Right atrium auricular region (tissue), 2 donors: ENCODE measurements around the gene RABIF. TPM values are rescaled to one million over a fixed set of nuclear protein-coding genes. Genes with fewer than 3 reads are reported as not detected.
"Not testable (repeated sequence)": the region's sequence is repeated elsewhere in the genome, so short reads cannot be mapped to it uniquely, and the experiment has no call there.

ENCODE experiments used
- DNase-seq: peaks from one replicate; pipeline ENCODE4 v3.0.0-alpha.2; 2019; ENCODE audit warnings: low spot score
- H3K27ac ChIP-seq, 2 donors: fragments of 200-600 bp; sonication (generic); 1 replicate in 1 of 2; 2 replicates in 1 of 2; pipeline ENCODE4 v1.5.1; 2016 to 2019
- H3K27me3 ChIP-seq, 2 donors: fragments of 200-600 bp; sonication (generic); one replicate each; pipeline versions ENCODE4 v1.5.1 to v1.6.0; 2017 to 2019
- H3K36me3 ChIP-seq: fragments of 200-600 bp; sonication (generic); one replicate; pipeline ENCODE4 v1.5.1; 2016
- H3K4me1 ChIP-seq, 2 donors: fragments of 200-600 bp; sonication (generic); one replicate each; pipeline versions ENCODE4 v1.5.1 to v1.6.0; 2017 to 2019
- H3K4me3 ChIP-seq, 2 donors: fragments of 200-600 bp; sonication (generic); 1 replicate in 1 of 2; 2 replicates in 1 of 2; pipeline ENCODE4 v1.5.1; 2017 to 2019; ENCODE audit warnings: mild to moderate bottlenecking in 1 of 2, moderate library complexity in 1 of 2
- H3K9me3 ChIP-seq, 2 donors: fragments of 200-600 bp; sonication (generic); one replicate each; pipeline ENCODE4 v1.5.1; 2019
- CTCF ChIP-seq, 2 donors: fragments of 200-600 bp; sonication (generic); IDR thresholded peaks; one replicate each; pipeline ENCODE4 v1.5.1; 2019; ENCODE audit warnings: antibody characterized with exemption in 2 of 2
- total RNA-seq, 2 donors: library from RNA; depleted of rRNA; stranded (reverse); fragments of >200 nt; gene quantifications; one replicate each; pipeline ENCODE4 v1.1.0, GENCODE V29; 2016

Gene RABIF
- total RNA-seq, 2 donors from 2014 or later = 3.0 to 4.3 TPM

- Histone ChIP-seq H3K9me3 (no peaks in the 10 kb centered on the region), H3K27ac (no peak overlapping the region), H3K36me3 (no peaks in the 10 kb centered on the region), H3K4me1 (no peaks in the 10 kb centered on the region), H3K27me3 (no peaks in the 10 kb centered on the region), H3K4me3 (no peak overlapping the region)
- DNase-seq = no peak
- no peak for TF ChIP-seq CTCF (IDR thresholded peaks at IDR 0.05)
These were observed 52.1 kb downstream of the RABIF start for GRCh38 chr1:202836623-202837403.

GRCh38 chr1:202835548-202836072 lies 53.3 kb downstream of the RABIF start:
- H3K9me3 ChIP-seq = no peaks in the 10 kb centered on the region
- no peak for DNase-seq
- no peak overlapping the region for H3K27ac ChIP-seq
- no peaks in the 10 kb centered on the region for H3K27me3 ChIP-seq
- no peaks in the 10 kb centered on the region for H3K4me1 ChIP-seq
- no peak for TF ChIP-seq CTCF (IDR thresholded peaks at IDR 0.05)
- H3K36me3 ChIP-seq = no peaks in the 10 kb centered on the region
- no peak overlapping the region for H3K4me3 ChIP-seq

GRCh38 chr1:202834771-202835547 lies 54.0 kb downstream of the RABIF start:
- H3K4me3 ChIP-seq = no peak overlapping the region
- no peak for DNase-seq
- no peaks in the 10 kb centered on the region for H3K27me3 ChIP-seq
- no peaks in the 10 kb centered on the region for H3K9me3 ChIP-seq
- TF ChIP-seq CTCF (IDR thresholded peaks at IDR 0.05) = no peak
- no peaks in the 10 kb centered on the region for H3K36me3 ChIP-seq
- no peaks in the 10 kb centered on the region for H3K4me1 ChIP-seq
- H3K27ac ChIP-seq = no peak overlapping the region

GRCh38 chr1:202831906-202832305 lies 57.0 kb downstream of the RABIF start:
- H3K4me3 ChIP-seq = no peak overlapping the region
- H3K4me1 ChIP-seq = no peaks in the 10 kb centered on the region
- no peak for TF ChIP-seq CTCF (IDR thresholded peaks at IDR 0.05)
- H3K27ac ChIP-seq = no peak overlapping the region
- H3K9me3 ChIP-seq = no peaks in the 10 kb centered on the region
- H3K27me3 ChIP-seq = no peaks in the 10 kb centered on the region
- H3K36me3 ChIP-seq = no peaks in the 10 kb centered on the region
- no peak for DNase-seq

- H3K27me3 ChIP-seq, H3K36me3 ChIP-seq, H3K27ac ChIP-seq, H3K4me3 ChIP-seq, DNase-seq, H3K9me3 ChIP-seq, H3K4me1 ChIP-seq: not testable (repeated sequence)
These were observed 59.7 kb downstream of the RABIF start for GRCh38 chr1:202829223-202829622.

Other genes starting within 250 kb of the RABIF start
- gene SYT2, start 178.7 kb downstream of the RABIF start, total RNA-seq = not detected
- 10 to 100 TPM; 14.6 to 18.5 TPM for gene KDM5B, start 80.7 kb downstream of the RABIF start, total RNA-seq
- not detected for gene PCAT6, start 78.2 kb downstream of the RABIF start, total RNA-seq
- gene KLHL12, start 38.1 kb upstream of the RABIF start, total RNA-seq = 10 to 100 TPM; 13.9 to 18.4 TPM
- gene ADIPOR1, start 69.2 kb upstream of the RABIF start, total RNA-seq = 100 to 1,000 TPM; 124 to 141 TPM
- gene CYB5R1, start 78.1 kb upstream of the RABIF start, total RNA-seq = 100 to 1,000 TPM in 1 of 2 donors, 10 to 100 TPM in 1; 85.9 to 104 TPM
- 10 to 100 TPM; 29.6 to 39.1 TPM for gene TMEM183A, start 118.2 kb upstream of the RABIF start, total RNA-seq
- 10 to 100 TPM; 16.3 to 19.2 TPM for gene PPFIA4, start 137.3 kb upstream of the RABIF start, total RNA-seq
- gene MYOG, start 196.9 kb upstream of the RABIF start, total RNA-seq = not detected
- gene ADORA1, start 238.6 kb upstream of the RABIF start, total RNA-seq = 10 to 100 TPM in 1 of 2 donors, 1 to 10 TPM in 1; 9.4 to 15.1 TPM